Measurements from ENCODE around the gene KRT14.
"Not testable (repeated sequence)": the region's sequence is repeated elsewhere in the genome, so short reads cannot be mapped to it uniquely, and the experiment has no call there.

KRT14 gene

GRCh38 chr17:41547378-41547841, 39.3 kb downstream of the KRT14 start:
- no peak for DNase-seq (ENCODE audit: low spot score)

GRCh38 chr17:41546819-41547218, 39.9 kb downstream of the KRT14 start:
- no peak for DNase-seq (ENCODE audit: low spot score)

DNA sequence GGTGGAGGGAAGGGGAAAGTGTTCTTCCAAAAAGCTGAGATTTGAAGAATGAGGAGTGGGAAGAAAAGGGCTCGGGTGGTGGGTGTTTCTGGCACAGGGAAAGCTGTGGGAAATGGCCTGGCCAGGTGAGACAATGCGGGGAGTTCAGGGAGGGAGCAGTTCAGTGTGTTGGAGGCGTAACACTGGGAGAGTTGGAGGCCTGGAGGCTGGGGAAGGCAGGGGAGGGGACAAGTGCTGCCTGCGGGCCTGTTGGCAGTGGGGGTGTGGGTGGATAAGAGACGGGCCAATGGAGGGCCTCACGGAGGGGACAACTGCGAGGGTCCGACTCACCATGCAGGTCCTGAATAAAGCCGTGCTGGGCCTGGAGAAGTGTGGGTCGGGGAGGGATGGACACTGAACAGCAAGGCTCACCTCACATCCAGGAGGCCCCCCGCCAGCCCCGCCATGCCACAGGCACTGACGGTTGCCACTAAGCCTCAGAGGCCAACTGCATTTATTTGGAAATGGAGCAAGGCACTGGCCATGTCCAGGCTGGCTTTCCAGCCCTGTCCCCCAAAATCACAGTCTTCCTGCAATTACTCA, 40.8 kb downstream of the KRT14 start:
- DNase-seq (ENCODE audit: low spot score): no peak

GRCh38 chr17:41544935-41545334, 41.8 kb downstream of the KRT14 start:
- no peak for DNase-seq (ENCODE audit: low spot score)

GRCh38 chr17:41544491-41544892, 42.2 kb downstream of the KRT14 start:
- no peak for DNase-seq (ENCODE audit: low spot score)

- DNase-seq (ENCODE audit: low spot score): not testable (repeated sequence)
These were observed 43.9 kb downstream of the KRT14 start for GRCh38 chr17:41542786-41543185.

DNA sequence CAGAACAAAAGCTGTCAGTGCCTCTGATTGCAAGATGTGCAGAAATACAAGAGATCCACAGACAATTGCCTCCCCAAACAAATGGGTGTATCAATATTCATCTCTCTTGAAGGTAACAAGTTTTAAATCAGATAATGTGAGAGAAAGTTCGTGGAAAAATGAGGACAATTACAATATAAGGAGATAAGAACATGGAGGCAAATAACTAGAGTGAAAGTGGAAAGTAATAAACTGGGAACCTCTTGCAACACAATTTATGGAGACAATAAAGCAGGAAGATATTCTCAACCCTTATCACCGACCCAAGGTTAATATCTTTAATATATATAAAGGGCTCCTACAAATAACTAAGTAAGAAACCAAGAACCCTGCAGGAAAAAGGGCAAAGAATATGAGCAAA, 44.3 kb downstream of the KRT14 start:
- no peak for DNase-seq (ENCODE audit: low spot score)

DNA sequence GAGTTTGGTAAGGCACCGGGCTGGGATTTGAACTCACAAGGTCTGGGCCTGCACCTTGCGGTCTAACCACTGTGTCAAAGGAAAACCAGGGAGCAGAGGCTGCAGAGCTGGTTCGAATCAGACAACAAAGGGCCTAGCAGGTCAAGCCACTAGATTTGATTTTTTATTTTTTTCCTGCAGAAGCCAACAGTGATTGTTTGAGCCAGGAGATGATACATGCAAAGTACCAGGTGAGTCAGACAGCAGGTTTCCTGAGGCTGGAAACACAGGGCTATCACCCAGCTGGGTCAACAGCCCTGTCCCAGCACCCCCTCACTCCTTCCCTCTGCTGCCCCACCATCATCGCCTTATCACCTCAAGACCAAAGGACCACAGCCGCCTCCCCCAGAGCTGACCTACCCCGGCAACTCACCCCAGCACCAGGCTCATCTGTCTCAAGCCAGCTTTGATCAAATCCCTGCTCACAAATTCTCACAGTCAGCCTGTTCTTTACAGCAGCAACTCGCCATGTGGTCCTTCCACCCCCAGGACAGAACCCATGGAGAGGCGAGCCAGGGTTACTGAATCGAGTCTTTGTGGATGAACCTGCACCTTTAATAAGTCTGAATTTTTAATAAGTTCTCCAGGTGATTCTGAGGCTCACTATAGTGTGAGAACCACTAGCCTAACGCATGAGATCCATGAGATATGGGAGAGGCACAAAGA, 45.6 kb downstream of the KRT14 start:
- no peak for DNase-seq (ENCODE audit: low spot score)

- no peak for DNase-seq (ENCODE audit: low spot score)
These were observed 46.6 kb downstream of the KRT14 start for GRCh38 chr17:41539979-41540701.

- no peak for DNase-seq (ENCODE audit: low spot score)
These were observed 47.6 kb downstream of the KRT14 start for GRCh38 chr17:41539071-41539492.

GRCh38 chr17:41538565-41538991, 48.1 kb downstream of the KRT14 start:
- DNase-seq (ENCODE audit: low spot score): no peak

DNA sequence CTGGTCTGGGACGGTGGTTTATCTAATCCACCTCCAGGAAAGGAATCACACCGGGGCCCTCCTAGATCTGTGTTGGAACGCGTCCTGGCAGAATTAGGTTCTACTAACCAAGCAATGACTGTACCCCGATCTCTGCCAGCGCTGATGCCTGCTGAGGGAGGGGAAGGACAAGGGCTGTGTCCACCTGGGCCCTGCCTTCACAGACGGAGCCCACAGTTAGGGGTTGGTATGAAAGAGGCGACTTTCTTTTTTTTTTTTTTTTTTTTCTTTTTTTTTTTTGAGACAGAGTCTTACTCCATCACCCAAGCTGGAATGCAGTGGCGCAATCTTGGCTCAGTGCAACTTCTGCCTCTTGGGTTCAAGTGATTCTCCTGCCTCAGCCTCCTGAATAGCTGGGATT, 48.7 kb downstream of the KRT14 start:
- DNase-seq (ENCODE audit: low spot score): no peak

- no peak for DNase-seq (ENCODE audit: low spot score)
These were observed 49.1 kb downstream of the KRT14 start for GRCh38 chr17:41537614-41537954.

DNA sequence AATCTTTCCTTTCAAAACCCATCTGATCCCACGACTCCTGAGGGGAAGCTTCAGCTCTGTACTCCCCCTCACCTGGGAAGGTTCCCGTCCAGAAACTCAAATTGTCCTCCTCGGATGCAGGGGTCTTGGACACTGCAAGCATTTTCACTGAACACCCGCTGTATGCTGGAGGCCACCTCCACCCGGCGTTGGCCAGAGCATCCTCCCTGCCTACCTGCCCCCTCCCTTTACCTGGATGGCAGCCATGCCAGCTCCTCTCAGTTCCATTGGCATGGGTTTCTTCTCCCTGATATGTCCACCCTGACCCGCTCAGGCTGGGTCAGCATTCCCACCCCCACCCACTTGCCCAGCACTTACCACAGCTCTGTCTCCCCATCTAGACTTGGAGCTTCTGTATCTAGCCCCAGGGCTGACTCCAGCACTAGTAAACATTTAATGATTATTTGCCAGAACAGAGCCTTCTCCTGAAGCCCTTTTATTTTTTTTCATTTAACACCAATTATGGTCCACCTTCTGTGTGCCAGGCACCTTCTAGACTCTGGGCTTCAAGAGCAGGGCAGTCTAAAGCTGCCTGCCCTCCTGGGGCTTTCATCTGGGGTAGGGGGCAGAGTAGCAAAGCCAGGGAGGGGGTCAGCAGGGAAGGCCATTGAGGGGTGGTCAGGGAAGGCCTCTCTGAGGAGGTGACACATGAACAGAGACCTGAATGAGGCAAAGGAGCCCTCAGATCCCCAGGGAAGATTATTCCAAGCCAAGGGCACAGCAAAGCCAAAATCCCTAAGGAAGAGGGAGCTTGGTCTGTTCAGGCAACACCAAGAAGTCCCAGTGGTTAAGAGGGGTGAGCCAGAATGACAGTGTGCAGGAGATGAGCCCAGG, 49.7 kb downstream of the KRT14 start:
- DNase-seq (ENCODE audit: low spot score): no peak

GRCh38 chr17:41535764-41536481, 50.8 kb downstream of the KRT14 start:
- no peak for DNase-seq (ENCODE audit: low spot score)

DNA sequence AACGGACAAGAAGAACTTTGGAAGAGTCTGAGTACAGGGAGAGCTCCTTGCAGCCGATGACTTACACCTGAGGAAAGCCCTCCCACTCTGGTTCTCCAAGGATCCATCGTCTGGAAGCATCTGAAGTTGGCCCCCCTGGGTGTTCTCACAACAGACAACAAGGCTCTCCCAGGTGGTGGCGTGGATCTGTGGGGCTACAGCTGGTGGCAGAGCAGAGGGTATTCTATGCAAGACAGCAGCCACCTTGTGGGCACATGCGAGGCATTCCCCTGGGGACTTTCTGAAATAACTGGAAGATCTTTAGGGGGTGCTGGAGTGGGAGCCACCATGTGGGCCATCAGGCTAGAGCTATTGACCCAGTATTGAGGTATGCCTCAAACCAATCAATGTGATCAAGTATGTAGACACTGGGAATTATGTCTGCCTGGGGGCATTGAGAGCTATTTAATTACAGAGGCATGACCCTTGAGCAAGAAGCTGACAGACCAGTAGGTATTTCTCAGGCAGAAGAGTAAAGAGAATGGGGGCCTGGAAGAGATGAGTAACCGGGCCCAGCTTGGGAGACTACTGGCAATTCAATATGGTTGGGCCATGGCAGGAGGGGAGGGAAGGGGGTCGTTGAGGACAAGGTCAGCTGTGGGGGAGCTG, 51.7 kb downstream of the KRT14 start:
- DNase-seq (ENCODE audit: low spot score): no peak

GRCh38 chr17:41533613-41534012, 53.1 kb downstream of the KRT14 start:
- no peak for DNase-seq (ENCODE audit: low spot score)

- no peak for DNase-seq (ENCODE audit: low spot score)
These were observed 53.6 kb downstream of the KRT14 start for GRCh38 chr17:41532947-41533570.

Measured in globus pallidus (tissue), 1 donor.